ENCODE measurements around the gene UST.
A peak's percentile ranks its signal among the peaks of the same experiment; 100 is the strongest.

The UST gene

GRCh38 chr6:149063468-149063867 lies 316.6 kb downstream of the UST start:
- DNase-seq (ENCODE audit: low spot score): no peak

GRCh38 chr6:149064001-149064659 lies 317.3 kb downstream of the UST start:
- DNase-seq (ENCODE audit: low spot score): no peak

GRCh38 chr6:149064660-149065015 lies 317.8 kb downstream of the UST start:
- DNase-seq (ENCODE audit: low spot score): no peak

GRCh38 chr6:149065121-149065520 lies 318.3 kb downstream of the UST start:
- DNase-seq (ENCODE audit: low spot score): no peak

GRCh38 chr6:149065658-149066556 lies 319.1 kb downstream of the UST start:
- DNase-seq (ENCODE audit: low spot score): peak; percentile 90

- no peak for DNase-seq (ENCODE audit: low spot score)
Observed at GRCh38 chr6:149071997-149072396, 325.2 kb downstream of the UST start.

- DNase-seq (ENCODE audit: low spot score): no peak
Observed at GRCh38 chr6:149074832-149075258, 328.0 kb downstream of the UST start.

- no peak for DNase-seq (ENCODE audit: low spot score)
Observed at GRCh38 chr6:149075616-149076354, 329.0 kb downstream of the UST start.

- no peak for DNase-seq (ENCODE audit: low spot score)
Observed at GRCh38 chr6:149076355-149076734, 329.5 kb downstream of the UST start.

- DNase-seq (ENCODE audit: low spot score): no peak
Observed at GRCh38 chr6:149077208-149077607, 330.4 kb downstream of the UST start.

- no peak for DNase-seq (ENCODE audit: low spot score)
Observed at GRCh38 chr6:149078211-149078782, 331.5 kb downstream of the UST start.

GRCh38 chr6:149079456-149079855 lies 332.6 kb downstream of the UST start:
- DNase-seq (ENCODE audit: low spot score): no peak

GRCh38 chr6:149079911-149080491 lies 333.2 kb downstream of the UST start:
- peak; percentile 54 for DNase-seq (ENCODE audit: low spot score)

GRCh38 chr6:149080511-149080910 lies 333.7 kb downstream of the UST start:
- no peak for DNase-seq (ENCODE audit: low spot score)

- DNase-seq (ENCODE audit: low spot score): no peak
Observed at GRCh38 chr6:149081281-149081680, 334.5 kb downstream of the UST start.

GRCh38 chr6:149082320-149082719 lies 335.5 kb downstream of the UST start:
- peak; percentile 79 for DNase-seq (ENCODE audit: low spot score)

- no peak for DNase-seq (ENCODE audit: low spot score)
Observed at GRCh38 chr6:149084026-149084425, 337.2 kb downstream of the UST start.

- DNase-seq (ENCODE audit: low spot score): no peak
Observed at GRCh38 chr6:149084808-149085556, 338.2 kb downstream of the UST start.

- DNase-seq (ENCODE audit: low spot score): no peak
Observed at GRCh38 chr6:149085557-149085938, 338.7 kb downstream of the UST start.

GRCh38 chr6:149086363-149086762 lies 339.5 kb downstream of the UST start:
- DNase-seq (ENCODE audit: low spot score): no peak

- no peak for DNase-seq (ENCODE audit: low spot score)
Observed at GRCh38 chr6:149087898-149088297, 341.1 kb downstream of the UST start.
